Posterior cingulate gyrus (tissue), 11 donors: Measurements from ENCODE around the gene GLCE.
"Not testable (repeated sequence)": the region's sequence is repeated elsewhere in the genome, so short reads cannot be mapped to it uniquely, and the experiment has no call there.

Source experiments
- DNase-seq, 10 donors: peaks; one replicate each; pipeline versions ENCODE4 v3.0.0 to v3.0.0-alpha.2; 2020 to 2021; ENCODE audit warnings: mixed read lengths in 3 of 10
- intact Hi-C: fragments of 100-400 bp; cut with DNase I; formaldehyde crosslinking; loops from one replicate; pipeline ENCODE4 v1.15.1; 2023

Gene GLCE

DNA sequence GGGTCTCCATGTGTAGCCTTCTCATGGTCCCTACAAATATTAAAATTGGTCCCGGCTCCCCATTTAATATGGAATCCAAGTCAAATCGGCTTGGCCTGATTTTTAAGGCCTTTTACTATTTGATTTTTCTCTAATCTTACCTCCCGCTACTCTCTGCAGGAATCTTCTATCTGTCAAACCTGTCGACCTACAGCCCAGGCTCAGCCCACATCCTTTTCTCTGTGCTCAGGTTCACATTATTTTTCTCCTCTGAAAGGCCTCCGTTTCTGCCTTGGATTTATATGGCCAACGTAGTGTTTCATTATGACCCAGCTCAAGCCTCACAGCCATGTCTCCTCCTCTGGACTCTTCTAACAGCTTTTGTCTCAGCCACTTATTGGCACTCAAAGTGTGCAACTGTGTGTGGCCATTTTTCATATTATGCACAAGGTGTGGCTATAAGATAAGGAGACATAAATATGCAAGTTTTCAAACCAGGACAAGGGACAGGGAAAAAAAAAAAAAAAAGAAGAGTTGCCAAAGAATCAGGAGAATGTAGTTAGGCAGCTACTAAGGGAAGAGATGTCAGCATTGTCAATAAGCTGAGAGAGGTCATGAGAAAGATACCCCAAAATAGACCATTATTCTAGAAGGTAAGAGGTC is 2.1 kb upstream of the GLCE start:
- DNase-seq = no peak
- intact Hi-C loops = no loop called here

DNA sequence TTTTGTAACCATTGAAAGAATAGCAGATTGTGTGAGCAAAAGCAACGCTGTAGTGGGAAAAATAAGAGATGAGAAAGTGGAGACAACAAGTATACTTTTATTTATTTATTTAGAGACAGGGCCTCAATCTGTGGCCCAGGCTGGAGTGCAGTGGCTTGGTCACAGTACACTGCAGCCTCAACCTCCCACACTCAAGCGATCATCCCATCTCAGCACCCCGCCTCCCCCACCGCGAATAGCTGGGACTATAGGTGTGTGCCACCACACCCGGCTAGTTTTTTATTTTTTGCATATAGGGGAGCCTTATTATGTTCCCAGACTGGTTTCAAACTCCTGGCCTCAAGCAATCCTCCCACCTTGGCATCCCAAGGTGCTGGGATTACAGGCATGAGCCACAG is 1.6 kb upstream of the GLCE start:
- intact Hi-C loops = no loop called here
- peak in 2 of 10 donors; percentile 66 to 71 for DNase-seq

DNA sequence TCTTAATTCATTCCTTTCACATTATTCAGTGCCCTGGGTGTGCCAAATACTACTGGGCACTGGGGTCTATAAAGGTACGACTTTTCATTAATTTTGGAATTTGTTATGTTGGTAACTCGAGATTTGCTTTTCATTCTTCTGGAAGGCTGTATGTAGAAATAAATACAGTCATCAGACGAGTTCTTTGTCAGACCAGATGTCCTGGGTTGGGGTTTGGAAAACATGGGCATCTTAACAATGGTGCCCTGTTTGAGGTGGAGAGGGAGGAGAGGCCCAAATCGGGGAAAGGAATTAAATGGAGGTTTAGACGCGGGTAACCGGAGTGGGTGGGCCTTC is 662 bp upstream of the GLCE start:
- DNase-seq = no peak
- intact Hi-C loops = loop anchor here (5.0 kb wide), 3 partner anchors 102 to 233 kb away; no protein-coding TSS in a partner anchor

DNA sequence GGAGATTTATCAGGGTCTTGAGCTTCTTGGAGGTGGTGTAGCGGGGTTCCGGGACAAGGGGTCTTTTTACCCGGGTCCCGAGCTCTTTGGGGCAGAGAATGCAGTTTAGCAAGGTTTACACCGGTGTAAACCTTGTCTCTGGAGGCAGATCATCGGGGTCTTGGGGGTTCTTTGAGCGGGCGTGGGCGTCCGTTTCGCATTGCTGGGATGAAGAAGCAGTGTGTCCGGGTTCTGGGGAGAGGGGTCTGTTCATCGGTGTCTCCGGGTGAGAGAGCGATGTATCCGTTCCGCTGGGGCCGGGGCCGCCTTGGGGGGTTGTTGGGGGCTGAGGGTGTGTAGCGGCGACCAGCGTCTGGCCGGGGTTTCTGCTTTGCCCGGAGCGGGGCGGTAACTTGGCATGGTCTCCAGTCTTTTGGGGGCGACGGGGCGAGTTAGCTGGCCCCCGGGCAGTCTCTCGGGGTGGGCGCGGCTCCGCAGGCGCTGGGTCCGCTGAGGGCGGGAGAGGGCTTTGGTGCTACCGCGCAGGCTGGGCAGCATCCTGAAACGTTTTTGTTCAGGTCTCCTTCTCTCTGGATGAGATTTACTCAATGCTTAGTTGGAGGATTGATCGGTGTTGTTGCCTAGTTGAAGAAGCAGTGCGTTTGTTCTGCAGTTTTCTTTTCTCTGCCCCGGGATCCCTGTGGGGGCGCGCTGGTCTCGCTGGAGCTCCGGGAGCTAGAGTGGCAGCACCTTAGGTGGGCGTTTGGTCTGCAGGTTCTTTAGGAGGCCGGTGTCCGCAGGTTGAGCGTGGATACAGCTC is 843 bp downstream of the GLCE start:
- intact Hi-C loops = loop anchor here (5.0 kb wide), 3 partner anchors 104 to 231 kb away; no protein-coding TSS in a partner anchor
- DNase-seq = peak; percentile 56 to 95 (median 72)

DNA sequence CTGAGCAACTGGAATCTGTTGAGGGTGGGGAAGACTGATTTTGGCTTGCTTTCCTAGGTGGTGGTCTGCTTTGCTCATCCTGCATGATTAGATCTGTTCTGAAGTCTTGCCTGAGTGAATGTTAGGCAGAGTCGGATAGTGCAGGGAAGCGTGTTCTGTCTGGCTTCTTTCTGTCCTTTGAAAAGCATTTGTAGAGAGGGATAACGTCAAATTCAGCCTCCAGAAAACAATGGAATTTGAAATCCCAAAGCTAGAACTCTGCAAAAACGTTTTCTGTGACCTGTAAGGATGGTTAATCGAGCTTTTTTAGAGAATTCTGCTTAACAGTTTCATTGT is 1.4 kb downstream of the GLCE start:
- intact Hi-C loops = loop anchor here (5.0 kb wide), 3 partner anchors 105 to 230 kb away; no protein-coding TSS in a partner anchor
- DNase-seq = no peak

DNA sequence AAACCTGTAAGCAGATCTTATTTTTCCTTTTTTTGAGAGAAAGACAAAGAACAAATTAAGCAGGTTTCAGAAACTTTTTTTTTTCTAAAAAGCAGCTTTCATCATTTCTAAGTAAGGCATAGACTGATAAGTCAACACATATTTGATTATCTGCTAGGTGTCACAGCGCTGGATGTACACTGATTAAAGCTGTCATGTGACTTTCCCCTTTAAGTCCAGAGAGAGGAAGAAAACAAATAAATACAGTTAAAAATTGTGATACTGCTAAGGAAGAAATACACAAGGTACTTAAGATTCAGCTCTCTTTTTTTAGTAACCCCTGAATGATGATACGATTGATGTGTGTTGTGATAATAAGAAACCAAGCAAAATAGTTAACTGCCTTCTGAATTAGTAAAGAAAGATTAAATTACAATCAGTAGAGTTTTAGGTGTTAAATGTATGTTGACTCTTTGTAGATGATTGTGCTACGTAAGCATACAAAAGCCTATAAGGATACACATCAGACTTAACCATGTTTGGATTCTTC is 2.8 kb downstream of the GLCE start:
- intact Hi-C loops = loop anchor here (5.0 kb wide), 3 partner anchors 104 to 229 kb away; no protein-coding TSS in a partner anchor
- DNase-seq = no peak

DNA sequence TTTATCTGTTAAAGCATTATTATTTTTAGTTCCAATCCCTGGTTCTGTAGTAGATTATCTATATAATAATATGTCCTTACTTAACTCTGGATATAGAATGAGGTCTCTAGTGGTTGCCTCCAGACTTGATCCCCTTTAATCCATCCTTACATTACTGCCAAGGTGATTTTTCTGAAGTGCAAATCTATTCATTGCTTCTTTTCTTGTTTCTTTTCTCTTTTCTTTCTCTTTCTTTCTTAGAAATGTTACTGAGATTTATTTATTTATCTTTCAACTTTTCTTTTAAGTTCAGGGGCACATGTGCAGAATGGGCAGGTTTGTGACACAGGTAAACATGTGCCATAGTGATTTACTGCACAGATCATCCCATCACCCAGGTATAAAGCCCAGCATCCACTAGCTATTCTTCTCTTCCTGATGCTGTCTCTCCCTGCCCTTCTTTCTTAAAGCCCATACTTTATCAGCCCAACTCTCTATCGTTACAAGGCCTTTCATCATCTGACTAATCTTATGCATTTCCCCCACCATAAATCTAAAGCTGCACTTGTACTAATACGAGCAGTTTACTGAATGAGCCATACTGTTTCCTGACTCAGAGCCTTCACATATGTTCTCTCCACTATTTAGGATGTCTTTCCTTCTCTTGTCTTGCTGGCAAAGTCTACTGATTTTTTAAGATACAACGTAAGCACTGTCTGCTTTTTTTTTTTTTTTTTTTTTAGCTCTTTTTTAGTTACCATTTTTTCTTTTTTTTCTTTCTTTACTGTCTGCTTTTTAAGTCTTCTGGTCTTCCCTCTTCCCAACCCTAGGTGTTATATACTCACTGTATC is 4.6 kb downstream of the GLCE start:
- DNase-seq = no peak
- intact Hi-C loops = loop anchor here (5.0 kb wide), 3 partner anchors 102 to 227 kb away; no protein-coding TSS in a partner anchor

DNA sequence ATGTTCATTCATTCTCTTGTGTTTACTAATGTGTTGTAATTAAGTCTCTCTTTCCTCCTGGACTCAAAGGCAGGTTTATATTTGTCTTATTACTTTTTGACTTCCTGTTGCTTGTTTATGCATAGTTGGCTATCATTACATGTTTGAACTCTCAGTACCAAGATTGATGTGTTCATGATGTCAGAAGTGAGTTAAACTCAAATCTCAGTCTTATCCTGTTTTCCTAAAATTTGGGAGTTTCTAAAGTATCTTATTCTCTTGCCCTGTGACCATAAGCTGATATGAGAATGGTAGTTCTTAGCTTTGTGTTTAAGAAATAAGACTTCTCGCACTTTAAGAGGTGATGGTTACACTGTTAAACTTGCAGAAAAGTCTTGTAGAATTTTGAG is 5.2 kb downstream of the GLCE start:
- intact Hi-C loops = no loop called here

DNA sequence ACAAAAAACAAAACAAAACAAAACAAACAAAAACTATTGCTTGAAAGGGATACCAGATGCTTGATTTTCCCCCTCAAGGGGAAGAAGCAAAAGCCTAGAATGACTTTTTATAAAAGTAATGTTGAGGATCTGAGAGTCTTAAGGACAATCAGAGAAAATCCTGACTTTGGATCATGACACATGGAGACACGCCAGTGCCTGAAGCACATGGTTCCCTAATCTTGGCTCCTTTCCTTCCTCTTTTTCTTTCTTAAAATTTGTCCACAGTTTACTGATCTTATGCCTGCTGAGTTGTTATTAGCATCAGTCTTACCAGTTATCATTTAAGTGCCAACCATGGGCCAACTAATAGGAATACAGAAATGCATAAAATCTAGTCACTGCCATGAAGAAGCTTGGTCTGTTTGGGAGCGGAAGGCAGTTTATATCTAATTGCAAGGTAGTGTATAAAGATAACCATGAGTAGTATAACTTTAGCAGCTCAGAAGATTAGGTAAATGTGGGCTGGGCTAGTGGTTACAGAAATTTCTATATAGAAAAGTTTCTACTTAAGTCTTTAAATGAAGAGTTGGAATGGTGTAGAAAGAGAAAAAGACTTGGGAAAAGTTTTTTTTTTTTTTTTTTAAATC is 6.9 kb downstream of the GLCE start:
- DNase-seq = no peak
- intact Hi-C loops = no loop called here

More for the DNA sequence above, 5.2 kb downstream of the GLCE start:
- DNase-seq = no peak

DNA sequence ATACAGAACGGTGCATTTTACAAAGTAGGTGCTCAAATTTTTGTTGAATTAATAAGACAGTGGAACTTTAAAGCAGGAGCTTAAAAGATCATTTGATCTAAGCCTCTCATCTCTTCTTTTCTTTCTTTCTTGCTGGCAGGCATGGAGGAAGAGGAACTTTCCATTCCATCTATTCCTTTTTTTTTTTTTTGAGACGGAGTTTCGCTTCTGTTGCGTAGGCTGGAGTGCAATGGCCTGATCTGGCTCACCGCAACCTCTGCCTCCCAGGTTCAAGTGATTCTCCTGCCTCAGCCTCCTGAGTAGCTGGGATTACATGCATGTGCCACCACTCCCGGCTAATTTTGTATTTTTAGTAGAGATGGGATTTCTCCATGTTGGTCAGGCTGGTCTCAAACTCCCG is 7.9 kb downstream of the GLCE start:
- DNase-seq, intact Hi-C loops: not testable (repeated sequence)

DNA sequence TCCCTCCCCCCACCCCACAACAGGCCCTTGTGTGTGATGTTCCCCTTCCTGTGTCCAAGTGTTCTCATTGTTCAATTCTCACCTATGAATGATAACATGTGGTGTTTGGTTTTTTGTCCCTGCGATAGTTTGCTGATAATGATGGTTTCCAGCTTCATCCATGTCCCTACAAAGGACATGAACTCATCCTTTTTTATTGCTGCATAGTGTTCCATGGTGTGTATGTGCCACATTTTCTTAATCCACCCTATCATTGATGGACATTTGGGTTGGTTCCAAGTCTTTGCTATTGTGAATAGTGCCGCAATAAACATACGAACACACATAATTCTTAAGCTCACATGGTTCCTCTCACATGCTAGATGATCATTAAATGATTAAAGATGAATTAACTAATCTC is 9.1 kb downstream of the GLCE start:
- DNase-seq, intact Hi-C loops: not testable (repeated sequence)

DNA sequence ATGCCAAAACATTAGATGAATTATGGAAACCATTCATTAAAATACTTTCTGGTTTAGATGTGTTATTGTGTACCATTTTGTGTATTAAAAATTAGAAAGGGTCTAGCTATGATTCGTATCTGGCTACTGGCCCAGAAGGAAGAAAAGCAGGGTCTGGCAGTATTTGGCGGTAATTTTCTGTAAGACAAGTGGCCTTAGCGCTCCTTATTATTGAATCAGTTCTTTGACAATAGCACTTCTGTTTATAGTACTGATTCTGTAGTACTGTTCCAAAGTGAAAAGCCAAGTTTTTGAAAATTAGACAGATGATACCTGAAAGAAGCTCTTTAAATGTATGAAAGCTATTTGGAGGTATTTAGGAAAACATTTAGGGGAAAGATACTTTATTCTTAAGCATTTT is 10.2 kb downstream of the GLCE start:
- DNase-seq = no peak
- intact Hi-C loops = no loop called here

DNA sequence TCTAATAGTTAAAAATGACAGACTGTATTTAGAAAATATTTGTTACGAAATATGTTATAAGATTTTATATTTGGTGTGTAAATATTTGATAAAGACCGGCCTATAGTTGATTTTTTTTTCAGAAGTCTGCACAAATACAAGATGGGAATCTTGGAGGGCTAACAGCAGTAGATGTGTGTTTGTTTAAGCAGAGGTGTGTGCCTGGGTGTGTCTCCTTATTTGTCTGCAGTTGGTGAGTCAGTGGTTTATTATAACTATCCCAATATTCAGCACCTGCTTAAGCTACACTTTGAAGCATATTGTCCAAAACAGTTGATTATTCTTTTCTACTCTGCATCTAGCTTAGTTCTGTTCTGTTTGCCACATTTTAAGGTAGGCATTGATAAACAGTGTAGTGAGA is 12.4 kb downstream of the GLCE start:
- intact Hi-C loops = no loop called here
- DNase-seq = no peak

DNA sequence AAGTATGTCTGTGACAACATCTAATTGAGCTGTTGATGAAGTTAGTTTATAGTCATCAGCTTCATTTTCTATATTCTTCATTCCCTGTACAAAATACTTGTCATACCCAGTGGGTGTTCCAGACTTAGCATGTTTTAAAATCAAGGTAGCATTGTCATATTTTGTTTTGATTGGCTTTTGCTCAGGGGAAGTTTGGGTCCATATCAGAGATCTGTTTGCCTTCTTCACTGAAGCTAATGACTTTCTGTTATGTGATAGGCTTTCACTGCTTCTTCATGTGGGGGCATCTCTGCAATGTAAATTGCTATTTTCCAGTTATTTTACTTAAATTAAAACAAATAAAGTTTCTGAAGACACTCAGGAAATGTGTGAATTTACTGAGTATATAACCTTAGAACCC is 15.1 kb downstream of the GLCE start:
- intact Hi-C loops = no loop called here
- no peak for DNase-seq

DNA sequence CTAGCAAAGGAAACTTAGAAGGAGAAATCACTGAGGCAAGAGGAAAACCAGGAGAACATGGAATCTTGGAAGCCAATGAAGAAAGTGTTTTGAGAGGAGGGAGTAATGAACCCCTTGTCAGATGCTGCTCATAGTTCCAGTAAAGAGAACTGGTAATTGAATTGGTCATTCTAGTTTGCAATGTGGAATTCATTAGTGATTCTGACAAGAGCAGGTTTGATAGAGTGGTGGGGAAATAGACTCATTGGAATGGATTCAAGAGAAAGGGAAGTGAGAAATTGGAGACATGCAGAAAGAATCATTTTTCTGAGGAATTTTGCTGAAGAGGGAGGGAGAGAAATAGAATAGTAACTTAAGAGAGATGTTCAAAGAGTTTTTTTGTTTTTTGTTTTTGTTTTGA is 21.0 kb downstream of the GLCE start:
- DNase-seq = no peak
- intact Hi-C loops = no loop called here

DNA sequence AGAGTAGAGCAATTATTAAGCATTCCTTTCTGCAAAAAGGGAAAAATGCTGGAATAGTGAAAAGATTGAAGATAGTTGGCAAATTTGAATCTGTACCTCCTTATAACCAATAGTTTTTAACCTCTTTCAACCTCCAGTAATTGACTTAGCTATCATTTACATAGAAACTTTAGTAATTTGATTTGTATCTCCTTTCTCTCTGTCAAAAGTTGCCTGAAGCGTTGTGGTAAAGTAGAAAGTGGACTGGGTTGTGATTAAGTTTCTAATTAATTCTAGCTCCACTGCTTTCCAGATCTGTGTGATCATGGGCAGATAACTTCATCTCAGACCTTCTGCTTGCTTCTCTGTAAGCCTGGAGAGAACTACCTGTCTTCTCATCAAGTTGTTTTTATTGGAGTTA is 24.8 kb downstream of the GLCE start:
- intact Hi-C loops = no loop called here

DNA sequence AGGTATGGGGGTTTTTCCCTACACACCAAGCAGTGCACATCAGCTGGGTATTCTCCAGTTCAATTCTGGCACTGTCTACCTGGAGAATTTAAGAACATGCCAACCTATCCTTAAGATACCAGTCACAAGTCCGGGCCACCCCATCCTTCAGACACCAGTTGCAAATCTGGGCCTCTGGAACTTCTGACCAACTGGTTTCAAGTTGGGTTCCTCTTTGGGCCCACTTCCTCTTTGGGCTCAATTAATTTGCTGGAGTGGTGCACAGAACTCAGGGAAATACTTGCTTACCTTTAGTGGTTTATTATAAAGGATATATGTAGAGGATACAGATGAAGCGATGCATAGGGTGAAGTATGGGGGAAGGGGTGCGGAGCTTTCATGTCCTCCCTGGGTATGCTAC is 25.3 kb downstream of the GLCE start:
- no peak for DNase-seq
- intact Hi-C loops = no loop called here

More for the DNA sequence above, 24.8 kb downstream of the GLCE start:
- DNase-seq = no peak

DNA sequence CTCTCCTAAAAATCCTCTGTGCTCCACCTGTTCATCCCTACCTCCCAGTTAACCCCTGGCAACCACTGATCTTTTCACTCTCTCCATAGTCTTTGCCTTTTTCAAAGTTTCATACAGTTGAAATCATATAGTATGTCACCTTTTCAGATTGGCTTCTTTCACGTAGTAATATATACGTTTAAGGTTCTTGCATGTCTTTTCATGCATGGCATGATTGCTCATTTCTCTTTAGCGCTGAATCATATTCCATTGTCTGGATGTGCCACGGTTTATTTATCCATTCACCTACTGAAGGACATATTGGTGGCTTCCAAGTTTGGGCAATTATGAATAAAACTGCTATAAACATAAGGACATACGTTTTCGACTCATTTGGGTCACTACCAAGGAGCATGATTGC is 28.7 kb downstream of the GLCE start:
- DNase-seq = no peak
- intact Hi-C loops = no loop called here

DNA sequence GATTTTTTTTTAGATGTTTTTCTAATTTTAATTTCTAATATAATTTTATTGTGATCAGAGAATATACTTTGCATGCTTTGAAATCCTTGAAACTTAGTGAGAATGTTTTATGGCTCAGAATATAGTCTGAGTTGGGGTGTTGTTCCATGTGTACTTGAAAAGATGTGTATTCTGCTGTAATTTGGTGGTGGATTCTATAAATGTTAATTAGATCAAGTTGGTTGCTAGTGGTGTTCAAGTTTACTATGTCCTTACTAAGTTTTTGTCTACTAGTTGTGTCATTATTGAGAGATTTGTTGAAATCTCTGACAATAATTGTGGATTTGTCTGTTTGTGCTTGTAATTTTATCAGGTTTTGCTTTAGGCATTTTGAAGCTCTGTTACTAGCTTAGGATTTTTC is 29.7 kb downstream of the GLCE start:
- intact Hi-C loops = no loop called here
- no peak for DNase-seq

DNA sequence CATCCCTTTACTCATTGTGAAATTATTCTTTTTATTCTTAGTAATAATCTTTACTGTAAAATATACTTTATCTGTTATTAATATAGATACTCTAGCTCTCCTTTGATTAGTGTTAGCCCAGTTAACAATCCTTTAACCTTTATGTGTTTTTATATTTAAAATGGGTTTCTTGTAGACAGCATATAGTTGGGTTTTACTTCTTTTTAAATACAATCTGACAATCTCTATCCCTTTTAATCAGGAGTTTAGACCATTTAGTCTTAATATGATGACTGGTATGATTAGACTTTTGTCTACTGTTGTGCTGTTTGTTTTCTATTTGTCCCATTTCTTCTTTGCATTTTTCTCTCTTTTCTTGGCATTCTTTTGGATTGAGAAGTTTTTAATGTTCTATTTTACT is 30.1 kb downstream of the GLCE start:
- intact Hi-C loops = no loop called here
- DNase-seq = no peak
